ENCODE data around the gene POLR2E. TPM values are rescaled to one million over a fixed set of nuclear protein-coding genes. Genes with fewer than 3 reads are reported as not detected.
A peak's percentile ranks its signal among the peaks of the same experiment; 100 is the strongest.

POLR2E gene
- total and polyA plus RNA-seq, 2 donors from 2014 or later, result 158 to 189 TPM

DNA sequence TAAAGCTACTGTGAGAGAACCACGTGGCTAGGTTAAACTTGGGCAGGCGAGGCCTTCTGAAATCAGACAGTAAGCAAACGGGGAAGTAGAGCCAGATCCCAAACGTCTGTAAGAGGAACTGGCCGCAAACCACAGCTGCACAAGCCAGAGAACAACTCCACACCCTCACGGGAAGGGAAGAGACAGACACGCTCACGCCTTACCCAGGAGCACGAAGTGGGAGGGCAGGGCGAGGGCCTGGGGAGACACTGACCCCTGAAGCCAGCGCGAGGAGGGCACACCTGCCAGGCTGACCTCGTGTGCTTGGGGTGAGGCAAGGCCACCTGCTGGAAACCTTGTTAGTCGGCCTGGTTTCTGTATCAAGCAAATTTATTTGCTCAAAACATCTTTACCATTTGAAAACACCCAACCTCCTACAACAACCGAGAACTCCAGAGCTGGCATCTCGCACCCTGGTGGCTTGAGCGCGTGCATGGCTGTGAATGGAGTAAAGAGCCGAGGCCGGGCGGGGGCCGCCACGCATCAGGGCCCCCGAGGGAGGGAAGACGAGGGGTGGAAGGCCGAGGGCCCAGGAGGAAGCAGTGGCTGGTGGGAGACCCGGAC lies 7.3 kb downstream of the POLR2E start:
- no peaks in the 10 kb centered on the region for H3K27me3 ChIP-seq (ENCODE audit: control insufficient read depth, insufficient read depth, low read length)
- H3K9me3 ChIP-seq (ENCODE audit: control insufficient read depth in 2 of 3, insufficient read depth in 1 of 3, low read length in 3 of 3), result no peaks in the 10 kb centered on the region
- H3K4me3 ChIP-seq (ENCODE audit: low read length in 3 of 3), result no peak overlapping the region
- TF ChIP-seq, protein P1, sequence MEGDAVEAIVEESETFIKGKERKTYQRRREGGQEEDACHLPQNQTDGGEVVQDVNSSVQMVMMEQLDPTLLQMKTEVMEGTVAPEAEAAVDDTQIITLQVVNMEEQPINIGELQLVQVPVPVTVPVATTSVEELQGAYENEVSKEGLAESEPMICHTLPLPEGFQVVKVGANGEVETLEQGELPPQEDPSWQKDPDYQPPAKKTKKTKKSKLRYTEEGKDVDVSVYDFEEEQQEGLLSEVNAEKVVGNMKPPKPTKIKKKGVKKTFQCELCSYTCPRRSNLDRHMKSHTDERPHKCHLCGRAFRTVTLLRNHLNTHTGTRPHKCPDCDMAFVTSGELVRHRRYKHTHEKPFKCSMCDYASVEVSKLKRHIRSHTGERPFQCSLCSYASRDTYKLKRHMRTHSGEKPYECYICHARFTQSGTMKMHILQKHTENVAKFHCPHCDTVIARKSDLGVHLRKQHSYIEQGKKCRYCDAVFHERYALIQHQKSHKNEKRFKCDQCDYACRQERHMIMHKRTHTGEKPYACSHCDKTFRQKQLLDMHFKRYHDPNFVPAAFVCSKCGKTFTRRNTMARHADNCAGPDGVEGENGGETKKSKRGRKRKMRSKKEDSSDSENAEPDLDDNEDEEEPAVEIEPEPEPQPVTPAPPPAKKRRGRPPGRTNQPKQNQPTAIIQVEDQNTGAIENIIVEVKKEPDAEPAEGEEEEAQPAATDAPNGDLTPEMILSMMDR (IDR thresholded peaks at IDR 0.05; ENCODE audit: borderline replicate concordance, extremely low read depth, insufficient read depth), result no peak
- intact Hi-C loops (cut with DNase I), result no loop called here
- peaks cover 0 to 6% (median 4%) of the 10 kb centered on the region in 3 donors for H3K36me3 ChIP-seq (ENCODE audit: control insufficient read depth in 2 of 3, insufficient read depth in 3 of 3, low read length in 3 of 3)
- FAIRE-seq (no peak), DNase-seq (no peak)
- no peak overlapping the region for H3K9ac ChIP-seq (ENCODE audit: low read length in 3 of 3)
- peaks cover 0 to 1% (median 0%) of the 10 kb centered on the region in 3 donors for H3K4me1 ChIP-seq (ENCODE audit: control insufficient read depth in 2 of 3, insufficient read depth in 2 of 3, low read depth in 1 of 3, low read length in 3 of 3)
- peak overlapping the region in 1 of 2 donors; percentile 47 for H3K27ac ChIP-seq (ENCODE audit: low read depth in 2 of 2, low read length in 2 of 2)

DNA sequence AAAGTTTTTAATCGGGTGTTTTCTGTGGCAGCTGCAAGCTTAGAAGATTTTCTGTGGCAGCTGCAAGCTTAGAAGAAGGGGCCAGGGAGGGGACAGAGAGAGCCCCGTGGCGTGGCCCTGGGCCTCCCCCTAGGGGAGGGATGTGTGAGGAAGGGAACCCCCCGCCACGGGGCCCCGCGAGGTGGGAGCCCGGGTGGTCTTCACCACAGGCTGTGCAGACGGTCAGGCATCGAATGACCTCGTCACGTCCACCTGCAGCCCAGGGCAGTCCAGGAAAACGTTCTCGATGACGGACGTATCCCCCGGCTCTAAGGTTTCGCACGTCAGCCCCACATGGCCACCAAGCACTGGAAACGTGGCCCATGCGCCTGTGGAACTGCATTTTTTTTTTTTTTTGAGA lies 8.6 kb downstream of the POLR2E start:
- intact Hi-C loops (cut with DNase I), result no loop called here
- no peak overlapping the region for H3K4me3 ChIP-seq (ENCODE audit: low read length in 3 of 3)
- H3K9ac ChIP-seq (ENCODE audit: low read length in 3 of 3), result no peak overlapping the region
- H3K36me3 ChIP-seq (ENCODE audit: control insufficient read depth in 2 of 3, insufficient read depth in 3 of 3, low read length in 3 of 3), result peaks cover 0 to 4% (median under 1%) of the 10 kb centered on the region in 3 donors
- no peaks in the 10 kb centered on the region for H3K27me3 ChIP-seq (ENCODE audit: control insufficient read depth, insufficient read depth, low read length)
- H3K4me1 ChIP-seq (ENCODE audit: control insufficient read depth in 2 of 3, insufficient read depth in 2 of 3, low read depth in 1 of 3, low read length in 3 of 3), result peaks cover 0 to 3% (median 0%) of the 10 kb centered on the region in 3 donors
- DNase-seq (no peak), FAIRE-seq (no peak)
- TF ChIP-seq, protein P1 (IDR thresholded peaks at IDR 0.05; ENCODE audit: borderline replicate concordance, extremely low read depth, insufficient read depth), result no peak
- H3K9me3 ChIP-seq (ENCODE audit: control insufficient read depth in 2 of 3, insufficient read depth in 1 of 3, low read length in 3 of 3), result no peaks in the 10 kb centered on the region
- no peak overlapping the region for H3K27ac ChIP-seq (ENCODE audit: low read depth in 2 of 2, low read length in 2 of 2)

DNA sequence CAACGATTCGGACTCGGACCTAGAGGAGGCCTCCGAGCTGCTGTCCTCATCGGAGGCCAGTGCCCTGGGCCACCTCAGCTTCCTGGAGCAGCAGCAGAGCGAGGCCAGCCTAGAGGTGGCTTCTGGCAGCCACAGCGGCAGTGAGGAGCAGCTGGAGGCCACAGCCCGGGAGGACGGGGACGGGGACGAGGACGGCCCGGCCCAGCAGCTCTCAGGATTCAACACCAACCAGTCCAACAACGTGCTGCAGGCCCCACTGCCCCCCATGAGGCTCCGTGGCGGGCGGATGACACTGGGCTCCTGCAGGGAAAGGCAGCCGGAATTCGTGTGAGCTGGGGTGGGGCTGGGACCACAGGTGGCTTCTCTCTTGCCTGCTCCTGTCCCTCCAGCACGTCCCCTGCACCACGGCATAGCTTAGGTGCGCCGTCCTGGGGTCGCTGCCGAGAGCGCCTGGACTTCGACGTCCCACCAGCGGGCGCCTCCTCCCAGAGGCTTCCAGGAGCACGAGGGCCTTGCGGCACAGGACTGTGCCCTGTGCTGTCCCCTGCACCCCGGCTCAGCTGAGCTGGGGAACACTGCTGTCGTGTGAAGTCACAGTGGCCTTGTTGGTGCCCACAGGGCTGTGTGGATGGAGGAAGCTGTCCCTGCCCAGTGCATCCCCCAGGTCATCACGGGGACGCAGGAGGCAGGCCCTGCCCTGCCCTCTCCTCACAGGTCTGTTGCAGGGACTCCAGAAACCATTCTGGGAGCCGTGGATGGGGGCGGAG lies 9.3 kb downstream of the POLR2E start:
- H3K36me3 ChIP-seq (ENCODE audit: control insufficient read depth in 2 of 3, insufficient read depth in 3 of 3, low read length in 3 of 3), result peaks cover 0 to 4% (median 0%) of the 10 kb centered on the region in 3 donors
- no peak overlapping the region for H3K27ac ChIP-seq (ENCODE audit: low read depth in 2 of 2, low read length in 2 of 2)
- H3K4me1 ChIP-seq (ENCODE audit: control insufficient read depth in 2 of 3, insufficient read depth in 2 of 3, low read depth in 1 of 3, low read length in 3 of 3), result peaks cover 0 to 4% (median 0%) of the 10 kb centered on the region in 3 donors
- TF ChIP-seq, protein P1 (IDR thresholded peaks at IDR 0.05; ENCODE audit: borderline replicate concordance, extremely low read depth, insufficient read depth), result no peak
- H3K9me3 ChIP-seq (ENCODE audit: control insufficient read depth in 2 of 3, insufficient read depth in 1 of 3, low read length in 3 of 3), result no peaks in the 10 kb centered on the region
- intact Hi-C loops (cut with DNase I), result no loop called here
- H3K9ac ChIP-seq (ENCODE audit: low read length in 3 of 3), result no peak overlapping the region
- H3K4me3 ChIP-seq (ENCODE audit: low read length in 3 of 3), result no peak overlapping the region
- no peak for DNase-seq
- no peak for FAIRE-seq
- H3K27me3 ChIP-seq (ENCODE audit: control insufficient read depth, insufficient read depth, low read length), result no peaks in the 10 kb centered on the region
